OCI-LY1 (cell line): Measurements from ENCODE around the gene TMTC4.

Experiments used
- EZH2 ChIP-seq: fragments of 200-600 bp; sonication (generic), shearing (Covaris generic); IDR thresholded peaks from 2 replicates; pipeline ENCODE4 v1.8.0; 2017; ENCODE audit warnings: borderline replicate concordance, mixed run types, mild to moderate bottlenecking, antibody characterized with exemption, low read length, moderate library complexity, mixed read lengths
- TF ChIP-seq, protein P1 (sequence below): fragments of 200-600 bp; sonication (generic), shearing (Covaris generic); IDR thresholded peaks from 2 replicates; pipeline ENCODE4 v1.5.1; 2017; ENCODE audit warnings: mild to moderate bottlenecking, antibody characterized with exemption, low read length, moderate library complexity, mixed read lengths

- TF ChIP-seq, protein P1, sequence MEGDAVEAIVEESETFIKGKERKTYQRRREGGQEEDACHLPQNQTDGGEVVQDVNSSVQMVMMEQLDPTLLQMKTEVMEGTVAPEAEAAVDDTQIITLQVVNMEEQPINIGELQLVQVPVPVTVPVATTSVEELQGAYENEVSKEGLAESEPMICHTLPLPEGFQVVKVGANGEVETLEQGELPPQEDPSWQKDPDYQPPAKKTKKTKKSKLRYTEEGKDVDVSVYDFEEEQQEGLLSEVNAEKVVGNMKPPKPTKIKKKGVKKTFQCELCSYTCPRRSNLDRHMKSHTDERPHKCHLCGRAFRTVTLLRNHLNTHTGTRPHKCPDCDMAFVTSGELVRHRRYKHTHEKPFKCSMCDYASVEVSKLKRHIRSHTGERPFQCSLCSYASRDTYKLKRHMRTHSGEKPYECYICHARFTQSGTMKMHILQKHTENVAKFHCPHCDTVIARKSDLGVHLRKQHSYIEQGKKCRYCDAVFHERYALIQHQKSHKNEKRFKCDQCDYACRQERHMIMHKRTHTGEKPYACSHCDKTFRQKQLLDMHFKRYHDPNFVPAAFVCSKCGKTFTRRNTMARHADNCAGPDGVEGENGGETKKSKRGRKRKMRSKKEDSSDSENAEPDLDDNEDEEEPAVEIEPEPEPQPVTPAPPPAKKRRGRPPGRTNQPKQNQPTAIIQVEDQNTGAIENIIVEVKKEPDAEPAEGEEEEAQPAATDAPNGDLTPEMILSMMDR: no peak
- no peak for TF ChIP-seq EZH2
Observed at GRCh38 chr13:100665403-100665802, 9.2 kb downstream of the TMTC4 start.
